GM21367 (cell line): ENCODE data around the gene RAET1L.
A peak's percentile ranks its signal among the peaks of the same experiment; 100 is the strongest.
"Not testable (repeated sequence)": the region's sequence is repeated elsewhere in the genome, so short reads cannot be mapped to it uniquely, and the experiment has no call there.

ENCODE experiments used
- ATAC-seq: cut with Tn5 transposase; IDR thresholded peaks from one replicate; pipeline ENCODE4 v1.9.1; 2021; ENCODE audit not compliant: unreplicated experiment

Gene RAET1L

DNA sequence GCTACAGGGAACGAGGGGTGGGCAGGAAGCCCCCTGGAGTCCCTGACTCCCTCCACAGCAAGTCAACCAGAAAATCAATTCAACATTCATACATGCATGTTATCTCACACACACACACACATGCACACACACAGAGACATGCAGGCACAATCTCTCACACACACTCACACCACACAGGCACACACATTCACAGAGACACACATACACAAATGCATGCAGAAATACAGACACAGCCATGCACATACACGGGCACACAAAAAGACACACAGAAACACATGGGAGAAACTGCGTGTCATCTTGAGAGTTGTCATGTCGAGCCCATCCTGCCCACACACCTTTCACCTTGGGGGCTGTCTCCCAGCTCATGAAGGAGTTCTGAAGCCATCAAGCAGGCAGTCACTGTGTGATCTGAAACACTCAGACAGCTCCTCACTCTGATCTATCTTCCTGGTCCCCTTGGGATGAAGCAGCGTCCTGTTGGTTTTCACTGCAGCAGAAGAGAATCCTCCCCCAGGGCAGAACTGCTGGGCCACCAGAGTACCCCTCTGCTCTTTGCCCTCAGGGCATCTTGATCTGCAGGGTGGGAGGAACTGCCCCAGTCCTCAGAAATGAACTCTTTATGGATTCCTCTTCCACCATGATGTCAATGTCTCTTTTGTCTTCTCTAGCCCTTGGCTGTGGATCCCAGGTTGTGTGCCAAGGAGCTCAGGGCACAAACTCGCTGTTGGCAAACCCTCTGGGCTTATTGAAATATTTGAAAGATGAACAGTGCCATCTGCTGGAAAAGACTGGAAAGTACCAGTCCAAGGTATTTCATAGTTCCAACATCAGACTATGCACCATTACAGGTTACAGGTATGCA lies 8.8 kb downstream of the RAET1L start:
- ATAC-seq: no peak

DNA sequence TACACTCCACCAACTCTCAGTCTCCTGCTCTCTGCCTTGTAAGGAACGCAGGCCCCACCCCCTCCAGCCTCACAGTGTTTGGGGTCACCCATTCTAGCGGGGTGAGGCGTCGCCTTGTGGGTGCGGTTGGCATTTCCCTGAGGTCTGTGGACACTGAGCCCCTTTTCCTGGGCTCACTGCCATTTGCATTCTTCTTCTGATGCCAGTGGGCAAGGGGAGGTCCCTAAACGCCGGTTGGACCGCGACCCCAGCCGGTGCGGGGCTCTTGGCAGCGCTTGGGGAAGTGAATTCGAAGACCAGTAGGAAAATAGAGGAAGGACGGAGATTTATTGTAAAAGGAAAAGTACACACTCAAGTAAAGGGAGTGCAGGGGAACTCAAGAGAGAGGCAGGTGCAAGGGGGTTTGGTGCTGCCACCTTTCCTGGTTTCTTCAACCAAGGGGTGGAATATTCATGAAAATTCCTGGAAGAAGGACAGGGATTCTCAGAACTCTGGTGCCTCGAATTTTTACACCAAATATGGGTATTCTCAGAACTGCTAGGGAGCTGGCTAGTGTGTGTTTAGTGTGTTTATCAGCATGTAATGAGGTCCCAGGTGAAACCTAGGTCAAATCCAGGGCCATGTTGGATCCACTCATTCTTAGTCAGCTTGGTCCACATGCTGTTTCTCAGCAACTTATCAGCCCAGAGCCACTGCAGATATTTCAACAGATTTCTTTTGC lies 9.9 kb downstream of the RAET1L start:
- not testable (repeated sequence) for ATAC-seq

DNA sequence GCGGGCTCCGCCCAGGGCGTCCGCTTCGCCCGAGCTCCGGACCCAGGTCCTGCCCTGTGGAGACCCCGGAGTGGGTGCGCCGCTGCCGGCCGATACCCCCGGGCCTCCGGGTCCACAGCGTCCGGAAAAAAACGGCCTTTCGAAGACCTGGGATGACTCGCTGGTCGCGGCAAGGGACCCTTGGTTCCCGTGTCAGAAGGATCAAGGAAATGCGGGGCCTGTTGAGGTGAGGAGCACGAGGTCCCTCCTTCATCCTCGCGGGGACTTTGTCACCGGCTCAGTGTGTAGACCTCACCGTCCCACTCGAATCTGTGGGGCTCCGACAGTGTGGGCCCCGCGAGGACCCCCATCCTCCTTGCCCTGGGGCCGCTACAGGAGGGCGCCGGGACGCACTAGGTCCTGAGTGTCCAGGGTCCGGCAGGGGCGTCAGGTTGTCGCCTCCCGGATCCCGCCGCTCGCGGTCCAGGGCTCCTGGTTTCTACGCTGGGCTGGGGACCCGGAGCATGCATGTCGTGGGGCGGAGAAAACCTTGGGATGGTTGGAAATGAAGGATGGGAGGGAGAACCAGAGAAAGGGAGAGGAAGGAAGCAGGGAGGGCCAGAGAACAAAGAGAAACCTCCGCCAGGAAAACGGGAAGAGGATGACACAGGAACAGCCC lies 10.6 kb downstream of the RAET1L start:
- not testable (repeated sequence) for ATAC-seq

DNA sequence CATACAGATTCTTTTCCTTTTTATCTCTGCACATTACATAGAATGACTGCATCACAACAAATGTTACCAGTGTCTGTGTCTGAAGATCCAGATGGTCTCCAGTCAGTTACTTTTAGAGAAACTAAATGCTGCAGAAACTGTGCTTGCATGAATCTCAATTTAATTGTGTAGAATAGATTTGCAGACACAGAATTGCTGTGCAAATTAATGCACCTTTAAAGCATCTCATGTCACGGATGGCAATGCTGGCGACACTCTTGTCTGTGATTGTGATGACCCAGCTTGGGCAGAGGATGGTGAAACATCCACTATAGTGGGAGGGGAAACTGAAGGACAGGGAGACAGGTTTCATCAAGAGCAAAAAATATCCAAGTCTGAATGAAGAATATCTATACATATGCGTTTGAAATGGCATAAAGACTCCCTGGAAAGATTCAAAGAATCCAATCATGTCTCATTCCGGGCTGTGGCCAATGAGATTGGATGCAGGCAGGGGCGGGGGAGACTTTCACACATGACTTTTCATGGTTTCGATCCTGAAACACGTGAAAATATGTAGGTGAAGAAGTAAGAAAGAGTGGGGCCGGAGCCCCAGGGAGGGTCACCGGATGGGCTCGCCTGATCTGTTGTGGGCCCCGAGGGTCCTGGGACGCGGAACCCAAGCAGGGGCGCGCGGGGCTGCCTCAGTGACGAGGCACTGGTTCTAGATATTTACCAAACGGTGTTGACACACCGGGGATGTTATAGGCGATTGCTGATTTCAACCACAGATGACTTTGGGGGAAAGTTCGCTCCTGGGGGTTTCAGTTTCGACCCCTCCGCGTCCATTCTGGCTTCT lies 11.3 kb downstream of the RAET1L start:
- not testable (repeated sequence) for ATAC-seq

DNA sequence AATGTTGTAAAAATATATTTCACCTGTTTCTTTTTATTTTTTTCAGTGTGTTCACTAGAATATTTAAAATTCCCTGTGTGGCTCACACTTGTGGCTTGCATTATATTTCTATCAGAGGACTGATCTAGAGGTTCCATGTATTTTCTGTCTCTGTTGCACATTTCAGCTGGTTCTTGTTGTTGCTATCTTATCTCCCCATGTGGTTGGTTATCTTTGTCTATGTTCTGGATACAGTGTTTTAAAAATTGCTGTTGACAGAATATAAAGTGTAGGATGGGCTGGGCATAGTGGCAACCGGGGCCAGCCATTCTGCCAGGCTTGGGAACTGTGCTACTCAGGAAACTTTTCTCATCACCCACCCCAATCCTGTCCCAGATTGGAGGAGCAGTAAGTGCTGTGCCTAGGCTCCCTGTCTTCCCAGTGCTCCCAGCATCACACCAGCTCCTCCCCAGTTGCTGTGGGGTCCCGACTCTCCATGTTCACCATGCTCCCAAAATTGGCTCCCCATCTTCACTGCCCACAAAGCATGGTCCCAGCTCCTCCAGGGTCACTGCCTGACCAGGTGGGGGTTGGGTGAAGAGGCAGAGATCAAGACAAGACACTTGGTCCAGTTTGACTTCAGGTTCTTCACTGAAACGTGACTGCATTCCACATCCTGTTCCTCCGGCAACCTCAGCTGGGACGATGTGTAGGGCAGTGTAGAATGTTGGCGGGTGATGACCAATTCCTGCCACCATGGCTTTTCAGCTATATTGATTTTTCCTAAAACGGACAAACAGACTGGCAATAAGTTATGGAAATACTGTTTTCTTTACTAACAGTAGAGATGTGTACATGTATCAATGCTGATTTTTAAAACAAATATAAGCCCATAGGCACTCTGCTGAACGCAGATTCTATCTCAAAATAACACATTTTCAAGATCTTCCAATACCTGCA lies 12.2 kb downstream of the RAET1L start:
- ATAC-seq: not testable (repeated sequence)

DNA sequence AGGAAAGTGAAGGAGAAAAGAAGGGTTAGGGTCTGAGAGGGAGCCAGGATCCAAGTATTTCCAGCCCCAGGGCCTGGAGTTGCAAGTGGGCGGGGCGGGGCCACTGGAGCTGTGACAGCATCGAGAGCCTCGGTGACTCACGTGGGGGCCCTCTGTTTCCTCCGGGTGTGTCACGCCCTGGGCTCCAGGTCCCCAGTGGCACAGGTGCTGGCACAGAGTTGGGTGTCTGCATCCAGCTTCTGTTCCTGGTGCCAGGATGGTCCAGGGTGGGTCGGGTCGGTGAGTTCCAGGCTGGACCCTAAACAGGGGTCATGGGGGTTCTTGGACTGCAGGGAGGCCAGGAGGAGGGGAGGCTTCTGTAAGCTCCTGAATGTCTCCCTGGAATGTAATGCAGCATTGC lies 16.7 kb downstream of the RAET1L start:
- no peak for ATAC-seq

DNA sequence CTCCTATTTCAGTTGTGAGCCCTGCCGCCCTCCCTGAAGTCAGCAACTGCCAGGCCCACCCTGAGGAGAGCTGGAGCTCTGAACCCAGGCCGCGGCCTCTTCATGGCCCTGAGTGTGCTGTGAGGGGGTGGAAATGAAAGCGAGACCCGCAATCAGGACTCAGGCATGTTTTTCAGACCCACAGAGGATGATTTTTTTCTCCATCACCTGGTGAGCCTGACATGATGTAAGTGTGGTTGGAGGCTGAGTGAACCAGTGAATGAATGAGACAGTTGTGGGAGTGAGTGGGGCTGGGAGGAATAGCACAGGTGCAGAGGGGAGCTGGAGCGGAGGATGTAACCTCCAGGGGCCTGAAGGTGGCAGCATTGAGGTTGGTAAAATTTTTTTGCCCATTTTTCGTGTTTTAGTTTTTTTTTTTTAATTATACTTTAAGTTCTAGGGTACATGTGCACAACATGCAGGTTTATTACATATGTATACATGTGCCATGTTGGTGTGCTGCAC lies 18.3 kb downstream of the RAET1L start:
- ATAC-seq: no peak

DNA sequence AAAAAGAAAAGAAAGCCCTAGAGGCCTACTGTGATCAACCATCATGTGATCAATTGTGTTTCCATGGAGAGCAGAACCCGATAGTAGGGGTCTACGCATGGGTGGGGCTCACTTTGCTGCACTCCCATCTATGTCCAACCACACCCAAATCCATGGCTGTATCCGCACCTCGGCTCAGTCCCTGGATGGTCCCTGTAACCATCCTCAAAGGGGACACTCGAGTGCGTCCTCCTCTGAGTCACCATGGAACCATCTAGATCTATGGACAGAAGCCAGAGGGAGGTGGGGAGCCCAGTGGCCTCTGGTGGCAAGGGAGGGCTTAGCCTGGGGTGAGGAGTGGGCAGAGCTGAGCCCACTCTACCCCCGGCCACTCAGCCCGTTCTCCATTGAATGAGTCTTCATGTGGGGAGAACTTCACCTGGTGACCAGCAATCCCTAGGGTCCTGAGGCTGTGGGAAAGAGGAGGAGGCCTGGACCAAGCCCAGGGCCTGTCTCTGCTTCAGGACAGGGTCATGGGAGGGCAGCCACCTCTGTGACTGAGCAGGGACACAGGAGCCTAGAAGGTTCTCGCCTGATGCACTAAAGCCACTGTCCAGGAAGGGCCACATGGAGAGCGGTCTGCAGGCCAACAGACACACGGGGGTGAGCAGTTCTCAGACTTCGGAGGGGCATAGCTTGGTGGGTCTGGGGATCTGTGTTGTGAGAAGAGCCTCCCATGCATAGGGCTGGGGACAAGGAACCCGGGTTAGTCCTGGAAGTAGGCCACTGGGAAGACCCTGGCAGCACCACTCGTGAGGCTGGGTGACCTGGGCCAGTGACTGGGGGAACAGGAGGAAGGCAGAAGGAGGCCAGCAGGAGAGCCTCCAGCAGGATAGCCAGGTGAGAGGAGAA lies 19.3 kb downstream of the RAET1L start:
- no peak for ATAC-seq

DNA sequence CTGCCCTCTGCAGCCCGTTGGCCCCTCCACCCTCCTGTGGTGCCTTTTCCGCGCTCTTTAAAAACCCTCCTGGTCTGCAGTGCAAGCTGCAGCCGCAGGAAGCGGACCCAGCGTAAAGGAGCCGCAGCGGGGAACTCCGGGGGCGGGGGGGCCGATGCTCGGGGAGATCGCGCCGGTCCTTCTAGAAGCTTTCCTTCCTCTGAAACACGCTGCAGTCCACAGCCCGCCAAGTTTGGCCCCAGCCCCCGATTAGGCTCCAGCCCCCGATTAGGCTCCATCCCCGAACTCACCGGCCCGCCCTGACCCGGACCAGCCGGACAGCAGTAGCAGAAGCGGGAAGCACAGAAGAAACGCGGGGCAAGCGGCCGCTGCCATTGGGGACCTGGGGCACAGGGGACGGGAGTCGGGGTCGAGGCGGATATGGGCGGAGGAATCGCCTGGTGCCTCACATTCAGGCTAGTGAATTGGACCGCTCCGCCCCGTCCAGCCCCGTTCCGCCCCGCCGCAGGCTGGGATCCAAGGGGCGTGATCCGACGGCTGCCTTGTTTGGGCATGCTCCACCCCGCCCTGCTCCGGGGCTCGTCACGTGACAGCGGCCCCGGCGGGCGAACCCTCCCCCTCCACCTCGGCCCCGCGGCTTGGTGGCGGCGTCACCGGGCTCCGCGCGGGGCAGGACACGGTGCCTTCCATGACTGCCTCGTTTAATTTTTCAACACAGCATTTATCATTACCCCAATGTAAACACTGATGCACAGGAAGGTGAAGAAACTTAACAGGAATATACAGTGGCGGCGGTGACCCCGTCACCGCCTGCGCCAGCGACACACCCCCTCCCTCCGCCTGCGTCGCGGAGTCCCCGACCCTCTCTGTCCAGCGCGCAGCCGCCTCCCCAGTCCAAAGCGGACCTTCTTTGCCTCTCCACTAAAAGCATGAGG lies 20.3 kb downstream of the RAET1L start:
- ATAC-seq: peak; percentile 66

DNA sequence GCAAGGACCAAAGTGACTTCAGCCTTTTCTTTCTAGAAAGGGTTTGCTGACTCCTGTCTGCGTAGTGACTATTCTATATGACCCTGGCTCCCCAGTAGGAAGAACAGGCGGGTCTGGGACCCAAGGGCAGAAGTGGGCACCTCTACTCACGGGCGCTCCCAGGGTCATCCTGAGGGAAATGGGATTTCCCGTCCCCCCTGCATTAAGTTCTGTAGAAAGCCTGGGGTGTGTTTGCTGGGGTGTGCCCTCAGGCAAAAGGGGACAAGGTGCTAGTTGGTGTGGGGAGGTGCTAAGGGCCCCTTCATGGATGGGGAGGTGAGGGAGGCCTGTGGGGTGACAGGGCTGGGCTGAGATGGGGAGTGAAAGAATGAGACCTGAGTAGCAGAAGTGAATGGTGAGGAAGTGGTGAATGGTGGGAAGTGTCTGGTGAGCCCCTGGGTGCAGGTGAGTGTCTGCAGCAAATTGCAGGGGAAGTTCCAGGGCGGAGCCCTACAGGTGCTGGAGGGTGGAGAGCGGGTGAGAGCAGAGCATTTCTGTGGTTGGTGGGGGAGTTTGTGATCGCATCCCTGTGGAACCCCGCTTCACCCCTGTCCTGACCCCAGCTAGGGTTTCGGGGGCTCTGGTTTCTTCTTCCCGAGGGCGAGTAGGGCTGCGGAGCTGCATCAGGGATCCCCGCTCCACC lies 21.1 kb downstream of the RAET1L start:
- no peak for ATAC-seq

DNA sequence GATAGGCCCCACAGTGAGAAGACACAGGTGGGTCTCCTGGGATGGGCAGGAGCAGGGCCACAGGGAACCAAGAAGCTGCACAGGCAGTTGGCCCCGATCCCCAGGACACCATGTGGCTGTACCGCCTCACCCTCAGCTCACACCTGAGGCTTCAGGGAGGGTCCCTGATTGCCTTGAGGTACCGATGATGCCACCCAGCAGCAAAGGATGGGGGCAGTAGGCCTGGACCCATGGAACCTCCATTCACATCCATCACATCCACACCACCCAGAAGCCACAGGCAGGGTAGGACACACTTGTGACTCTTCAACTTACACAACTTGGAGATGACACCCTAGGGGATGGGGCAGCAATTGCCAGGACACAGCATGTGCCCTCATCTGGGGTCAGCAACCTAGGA lies 21.7 kb downstream of the RAET1L start:
- ATAC-seq: not testable (repeated sequence)

DNA sequence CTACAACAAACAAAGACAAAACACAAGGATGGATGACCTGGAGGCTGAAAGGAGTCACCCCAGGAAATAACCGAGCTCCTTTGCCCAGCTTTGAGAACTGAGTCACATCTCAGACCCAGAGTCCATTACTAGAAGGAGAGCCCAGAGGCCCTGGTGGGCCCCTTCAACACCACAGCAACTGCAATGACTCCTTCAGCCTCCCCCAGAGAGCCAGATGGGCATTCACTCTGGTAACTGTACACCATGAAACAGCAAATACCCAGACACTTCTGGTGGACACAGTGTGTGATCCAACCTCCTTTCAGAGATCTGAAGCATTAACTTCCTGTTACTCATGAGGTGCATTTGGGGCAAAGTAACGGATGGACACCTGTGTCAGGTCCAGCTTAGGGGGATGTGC lies 22.6 kb downstream of the RAET1L start:
- ATAC-seq: no peak

DNA sequence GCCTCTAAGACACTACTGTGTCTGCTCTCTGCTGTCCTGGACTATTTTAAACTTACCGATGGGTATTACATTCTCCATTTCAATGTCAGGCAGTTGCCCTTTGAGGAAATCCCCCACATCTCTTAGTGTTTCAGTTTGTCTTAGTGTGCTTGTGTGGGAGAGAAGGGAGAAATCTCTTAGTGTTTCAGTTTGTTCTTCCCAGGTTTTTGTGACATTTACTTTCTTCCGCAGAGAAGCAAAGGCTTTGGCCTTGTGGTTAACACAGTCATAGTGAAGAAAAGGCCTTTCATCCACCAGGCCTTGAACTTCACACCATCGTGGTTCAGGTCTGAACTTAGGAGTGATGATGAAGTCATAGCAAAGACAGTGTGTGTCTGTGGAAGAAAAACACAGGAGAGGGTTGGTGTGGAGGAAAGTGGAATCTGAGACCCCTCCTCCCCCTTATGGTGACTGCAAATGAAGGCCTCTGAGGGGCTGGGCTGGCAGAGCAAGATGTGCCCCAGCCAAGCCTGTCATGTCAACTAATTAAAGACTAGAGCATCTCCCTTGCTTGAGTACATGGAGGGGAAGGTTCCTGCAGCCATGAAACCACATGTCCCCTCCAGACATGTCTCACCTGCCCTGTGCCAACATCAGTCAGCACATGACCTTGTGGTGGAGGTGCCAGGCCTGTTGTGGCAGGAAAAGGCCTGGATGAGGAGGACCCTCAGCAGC lies 23.9 kb downstream of the RAET1L start:
- ATAC-seq: peak; percentile 31

DNA sequence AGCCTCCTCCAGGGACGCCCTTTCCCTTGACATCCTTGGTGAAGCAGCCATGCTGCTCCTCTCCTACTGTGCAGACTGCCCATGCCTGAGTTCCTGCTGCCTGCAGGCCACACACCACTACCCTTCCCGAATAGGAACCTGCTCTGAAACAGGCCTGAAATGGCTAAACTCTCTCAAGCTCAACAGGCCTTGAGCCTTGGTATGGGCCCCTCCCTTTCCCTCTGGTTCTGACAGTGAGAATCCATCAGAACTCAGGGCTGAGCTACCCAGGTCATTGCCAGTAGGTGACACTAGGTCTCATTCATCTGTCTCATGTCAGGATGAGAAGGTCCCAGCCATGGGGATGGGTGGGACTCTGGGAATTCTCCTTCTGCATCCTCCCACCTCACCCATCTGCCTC lies 25.7 kb downstream of the RAET1L start:
- no peak for ATAC-seq

DNA sequence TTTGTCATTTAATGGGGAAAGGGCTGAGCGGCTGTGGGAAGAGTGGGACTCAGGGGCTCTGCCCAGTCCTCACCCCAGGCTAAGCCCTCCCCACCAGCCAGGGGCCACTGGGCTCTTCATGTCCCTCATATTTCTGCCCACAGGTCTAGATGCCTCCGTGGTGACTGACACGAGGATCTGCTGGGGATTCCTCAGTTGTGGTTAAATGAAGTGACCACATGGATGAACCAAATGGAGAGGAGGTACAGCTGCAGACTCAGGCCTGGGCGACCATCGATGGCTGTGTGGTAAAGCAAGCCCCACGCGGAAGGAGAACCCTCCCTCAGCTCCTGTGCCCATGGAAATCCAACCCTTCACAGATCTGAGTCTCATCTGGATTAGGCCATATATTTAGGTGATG lies 29.4 kb downstream of the RAET1L start:
- no peak for ATAC-seq

DNA sequence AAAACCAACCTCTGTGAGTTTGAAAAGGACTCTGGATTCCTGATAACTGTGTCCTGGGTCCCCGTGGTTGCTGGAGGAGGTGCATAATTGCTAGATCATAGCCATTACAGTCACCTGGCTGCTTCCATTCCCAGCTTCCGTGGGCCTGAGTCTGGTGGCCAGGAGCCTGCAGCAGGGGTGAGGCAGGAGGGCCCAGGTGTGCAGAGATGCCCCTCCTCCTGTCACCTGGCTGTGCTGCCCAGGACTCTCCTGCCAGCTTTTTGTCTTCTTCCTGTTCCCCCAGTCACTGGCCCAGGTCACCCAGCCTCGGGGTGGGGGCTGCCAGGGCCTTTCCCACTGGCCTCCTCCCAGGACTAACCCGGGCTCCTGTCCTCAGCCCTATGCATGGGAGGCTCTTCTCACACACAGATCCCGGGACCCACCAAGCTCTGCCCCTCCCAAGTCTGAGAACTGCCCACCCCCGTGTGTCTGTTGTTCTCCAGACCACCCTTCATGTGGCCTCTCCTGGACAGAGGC lies 30.0 kb downstream of the RAET1L start:
- ATAC-seq: no peak
